ENCODE measurements around the gene ZBTB9.

DNA sequence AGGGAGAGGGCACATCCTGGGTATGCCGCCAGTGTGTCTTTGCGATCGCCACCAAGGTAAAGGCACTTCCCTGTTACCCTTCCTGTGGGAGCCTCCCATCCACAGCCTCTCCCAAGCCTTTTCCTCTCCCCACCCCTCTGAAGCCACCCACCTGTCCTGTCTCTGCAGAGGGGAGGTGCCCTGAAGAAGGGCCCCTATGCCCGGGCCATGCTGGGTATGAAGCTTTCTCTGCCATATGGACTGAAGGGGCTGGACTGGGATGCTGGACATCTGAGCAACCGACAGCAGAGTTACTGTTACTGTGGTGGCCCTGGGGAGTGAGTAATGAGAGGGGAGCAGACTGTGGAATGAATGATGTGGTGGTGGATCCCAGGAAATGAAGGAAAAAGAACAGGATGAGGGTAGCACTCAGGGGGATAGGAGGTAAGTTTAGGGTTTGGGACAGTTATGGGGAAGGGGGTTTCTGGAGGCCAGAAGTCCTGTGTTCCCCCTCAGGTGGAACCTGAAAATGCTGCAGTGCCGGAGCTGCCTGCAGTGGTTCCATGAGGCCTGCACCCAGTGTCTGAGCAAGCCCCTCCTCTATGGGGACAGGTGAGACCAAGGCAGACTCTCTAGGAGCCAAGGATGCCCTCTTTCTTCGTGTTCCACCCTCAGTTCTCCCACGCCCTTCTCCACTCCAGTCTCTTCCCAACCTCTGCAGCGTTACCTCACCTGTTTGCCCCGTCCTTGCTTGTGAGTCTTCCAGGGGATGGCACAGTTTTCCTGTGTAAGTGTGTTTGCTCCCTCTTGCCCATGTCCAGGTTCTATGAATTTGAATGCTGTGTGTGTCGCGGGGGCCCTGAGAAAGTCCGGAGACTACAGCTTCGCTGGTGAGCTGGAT lies 40.9 kb upstream of the ZBTB9 start:
- TF ChIP-seq, protein P1, sequence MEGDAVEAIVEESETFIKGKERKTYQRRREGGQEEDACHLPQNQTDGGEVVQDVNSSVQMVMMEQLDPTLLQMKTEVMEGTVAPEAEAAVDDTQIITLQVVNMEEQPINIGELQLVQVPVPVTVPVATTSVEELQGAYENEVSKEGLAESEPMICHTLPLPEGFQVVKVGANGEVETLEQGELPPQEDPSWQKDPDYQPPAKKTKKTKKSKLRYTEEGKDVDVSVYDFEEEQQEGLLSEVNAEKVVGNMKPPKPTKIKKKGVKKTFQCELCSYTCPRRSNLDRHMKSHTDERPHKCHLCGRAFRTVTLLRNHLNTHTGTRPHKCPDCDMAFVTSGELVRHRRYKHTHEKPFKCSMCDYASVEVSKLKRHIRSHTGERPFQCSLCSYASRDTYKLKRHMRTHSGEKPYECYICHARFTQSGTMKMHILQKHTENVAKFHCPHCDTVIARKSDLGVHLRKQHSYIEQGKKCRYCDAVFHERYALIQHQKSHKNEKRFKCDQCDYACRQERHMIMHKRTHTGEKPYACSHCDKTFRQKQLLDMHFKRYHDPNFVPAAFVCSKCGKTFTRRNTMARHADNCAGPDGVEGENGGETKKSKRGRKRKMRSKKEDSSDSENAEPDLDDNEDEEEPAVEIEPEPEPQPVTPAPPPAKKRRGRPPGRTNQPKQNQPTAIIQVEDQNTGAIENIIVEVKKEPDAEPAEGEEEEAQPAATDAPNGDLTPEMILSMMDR (IDR thresholded peaks at IDR 0.05; ENCODE audit: poor library complexity), result no peak
- TF ChIP-seq EZH2 (IDR thresholded peaks at IDR 0.05; ENCODE audit: borderline replicate concordance) (no peak), EZH2phosphoT487 (IDR thresholded peaks at IDR 0.05; ENCODE audit: low read depth, severe bottlenecking, unreplicated experiment) (no peak)
